GM03348 (cell line): ENCODE results near the gene OR5AS1.
"Not testable (repeated sequence)": the region's sequence is repeated elsewhere in the genome, so short reads cannot be mapped to it uniquely, and the experiment has no call there.

Source experiments
- DNase-seq: peaks from one replicate; pipeline ENCODE4 v3.0.0; 2012; ENCODE audit warnings: low spot score

OR5AS1 gene

GRCh38 chr11:56027354-56027753 is at the start of gene OR5AS1:
Gene OR5AS1 (plus strand): TSS chr11:56027654. CDS start chr11:56030419, 2,765 bp downstream.
- no peak for DNase-seq

- DNase-seq: no peak
Observed at GRCh38 chr11:55994525-55994924, 32.9 kb upstream of the OR5AS1 start, which contains the start of gene OR5F1. Gene OR5F1 (minus strand): TSS chr11:55994625. CDS start chr11:55994625, 0 bp downstream.

- DNase-seq: no peak
Observed at GRCh38 chr11:56010716-56011115, 16.7 kb upstream of the OR5AS1 start.

GRCh38 chr11:56013805-56014204 is 13.6 kb upstream of the OR5AS1 start:
- no peak for DNase-seq

- DNase-seq: no peak
Observed at GRCh38 chr11:56045538-56045937, 18.1 kb downstream of the OR5AS1 start.

- no peak for DNase-seq
Observed at GRCh38 chr11:56048480-56048879, 21.0 kb downstream of the OR5AS1 start.

- no peak for DNase-seq
Observed at GRCh38 chr11:56049487-56049886, 22.0 kb downstream of the OR5AS1 start.

- not testable (repeated sequence) for DNase-seq
Observed at GRCh38 chr11:56056366-56056765, 28.9 kb downstream of the OR5AS1 start.

GRCh38 chr11:56057661-56058237 is 30.3 kb downstream of the OR5AS1 start:
- not testable (repeated sequence) for DNase-seq

GRCh38 chr11:56058260-56058780 is 30.9 kb downstream of the OR5AS1 start:
- not testable (repeated sequence) for DNase-seq

GRCh38 chr11:56066980-56067379 is 39.5 kb downstream of the OR5AS1 start:
- no peak for DNase-seq
